Neural progenitor cell (in vitro differentiated cells): Measurements from ENCODE around the gene KLK1. TPM values are rescaled to one million over a fixed set of nuclear protein-coding genes. Genes with fewer than 3 reads are reported as not detected.

Source experiments
- DNase-seq: peaks from one replicate; pipeline ENCODE4 v3.0.0-alpha.2; 2016; ENCODE audit warnings: low spot score
- H2AFZ ChIP-seq: fragments of 200-600 bp; sonication (generic); replicated peaks from 2 replicates; pipeline ENCODE4 v1.6.1; 2016; ENCODE audit warnings: antibody characterized with exemption
- H3F3A ChIP-seq: fragments of 200-600 bp; sonication (generic); 2 replicates; pipeline ENCODE4 v1.6.1; 2016; ENCODE audit warnings: antibody characterized with exemption, low read depth
- H3K27ac ChIP-seq: fragments of 200-600 bp; sonication (generic); 2 replicates; pipeline ENCODE4 v1.5.1; 2016; ENCODE audit warnings: mild to moderate bottlenecking
- H3K27me3 ChIP-seq: fragments of 200-600 bp; sonication (generic); 2 replicates; pipeline ENCODE4 v1.6.1; 2016; ENCODE audit warnings: mild to moderate bottlenecking, moderate library complexity
- H3K36me3 ChIP-seq: fragments of 200-600 bp; sonication (generic); 2 replicates; pipeline ENCODE4 v1.5.1; 2016
- H3K4me1 ChIP-seq: fragments of 200-600 bp; sonication (generic); 2 replicates; pipeline ENCODE4 v1.6.1; 2016; ENCODE audit warnings: mixed run types
- H3K4me2 ChIP-seq: fragments of 200-600 bp; sonication (generic); 2 replicates; pipeline ENCODE4 v1.6.1; 2016
- H3K4me3 ChIP-seq: fragments of 200-600 bp; sonication (generic); 2 replicates; pipeline ENCODE4 v1.5.1; 2016
- H3K79me2 ChIP-seq: fragments of 200-600 bp; sonication (generic); 2 replicates; pipeline ENCODE4 v1.6.1; 2016; ENCODE audit warnings: low read depth
- H3K9ac ChIP-seq: fragments of 200-600 bp; sonication (generic); 2 replicates; pipeline ENCODE4 v1.6.1; 2016
- H3K9me3 ChIP-seq: fragments of 200-600 bp; sonication (generic); 2 replicates; pipeline ENCODE4 v1.5.1; 2016; ENCODE audit warnings: low read depth
- H4K20me1 ChIP-seq: fragments of 200-600 bp; sonication (generic); 2 replicates; pipeline ENCODE4 v1.6.1; 2016; ENCODE audit warnings: low read depth
- H3K27ac Mint-ChIP-seq: 3 replicates; pipeline ENCODE4 v1.8.0; 2021; ENCODE audit warnings: mixed read lengths
- H3K27me3 Mint-ChIP-seq: 2 replicates; pipeline ENCODE4 v1.8.0; 2022; ENCODE audit warnings: low read depth, mild to moderate bottlenecking, inconsistent platforms, moderate library complexity, mixed read lengths; ENCODE audit not compliant: insufficient read depth
- H3K36me3 Mint-ChIP-seq: 3 replicates; pipeline ENCODE4 v1.8.0; 2021; ENCODE audit warnings: mixed read lengths
- H3K4me1 Mint-ChIP-seq: 3 replicates; pipeline ENCODE4 v1.8.0; 2021; ENCODE audit warnings: mixed read lengths
- H3K4me3 Mint-ChIP-seq: 3 replicates; pipeline ENCODE4 v1.8.0; 2021; ENCODE audit warnings: mild to moderate bottlenecking, moderate library complexity, mixed read lengths
- H3K9me3 Mint-ChIP-seq: 3 replicates; pipeline ENCODE4 v1.8.0; 2020; ENCODE audit warnings: mixed read lengths
- EZH2 ChIP-seq: fragments of 200-600 bp; sonication (generic); IDR thresholded peaks from 2 replicates; pipeline ENCODE4 v1.6.1; 2017; ENCODE audit warnings: antibody characterized with exemption, mild to moderate bottlenecking, moderate library complexity
- EZH2phosphoT487 ChIP-seq: fragments of 200-600 bp; sonication (generic); IDR thresholded peaks from 2 replicates; pipeline ENCODE4 v1.6.1; 2017; ENCODE audit warnings: antibody characterized with exemption
- total RNA-seq: library from RNA; depleted of rRNA; stranded (reverse); fragments of >200 nt; gene quantifications from 2 replicates; pipeline ENCODE4 v1.2.3, GENCODE V29; 2015; ENCODE audit warnings: low replicate concordance
- TF ChIP-seq, protein P1 (sequence below): fragments of 200-600 bp; sonication (generic); IDR thresholded peaks from 2 replicates; pipeline ENCODE4 v1.5.1; 2017; ENCODE audit warnings: antibody characterized with exemption, mild to moderate bottlenecking

KLK1 gene
- total RNA-seq, 1 donor from 2014 or later = not detected

DNA sequence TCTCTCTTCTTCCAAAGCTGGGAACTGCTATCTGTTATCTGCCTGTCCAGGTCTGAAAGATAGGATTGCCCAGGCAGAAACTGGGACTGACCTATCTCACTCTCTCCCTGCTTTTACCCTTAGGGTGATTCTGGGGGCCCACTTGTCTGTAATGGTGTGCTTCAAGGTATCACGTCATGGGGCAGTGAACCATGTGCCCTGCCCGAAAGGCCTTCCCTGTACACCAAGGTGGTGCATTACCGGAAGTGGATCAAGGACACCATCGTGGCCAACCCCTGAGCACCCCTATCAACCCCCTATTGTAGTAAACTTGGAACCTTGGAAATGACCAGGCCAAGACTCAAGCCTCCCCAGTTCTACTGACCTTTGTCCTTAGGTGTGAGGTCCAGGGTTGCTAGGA lies 36.3 kb upstream of the KLK1 start:
- Histone ChIP-seq H3K4me1 (no peaks in the 10 kb centered on the region), H3K36me3 (no peaks in the 10 kb centered on the region), H3K9ac (no peak overlapping the region), H2AFZ (no peak overlapping the region), H3K4me3 (no peak overlapping the region), H3K27me3 (peaks cover 46% of the 10 kb centered on the region), H3K79me2 (no peaks in the 10 kb centered on the region), H3K27ac (no peak overlapping the region), H3K9me3 (no peaks in the 10 kb centered on the region), H3K4me2 (no peak overlapping the region), H4K20me1 (no peaks in the 10 kb centered on the region), H3F3A (no peaks in the 10 kb centered on the region)
- Mint-ChIP-seq H3K36me3 (no peaks in the 10 kb centered on the region), H3K9me3 (peaks cover 2% of the 10 kb centered on the region), H3K4me3 (no peak overlapping the region), H3K27me3 (peaks cover 23% of the 10 kb centered on the region), H3K4me1 (no peaks in the 10 kb centered on the region), H3K27ac (no peak overlapping the region)
- DNase-seq = no peak
- TF ChIP-seq EZH2phosphoT487 (no peak), EZH2 (no peak)
- TF ChIP-seq, protein P1, sequence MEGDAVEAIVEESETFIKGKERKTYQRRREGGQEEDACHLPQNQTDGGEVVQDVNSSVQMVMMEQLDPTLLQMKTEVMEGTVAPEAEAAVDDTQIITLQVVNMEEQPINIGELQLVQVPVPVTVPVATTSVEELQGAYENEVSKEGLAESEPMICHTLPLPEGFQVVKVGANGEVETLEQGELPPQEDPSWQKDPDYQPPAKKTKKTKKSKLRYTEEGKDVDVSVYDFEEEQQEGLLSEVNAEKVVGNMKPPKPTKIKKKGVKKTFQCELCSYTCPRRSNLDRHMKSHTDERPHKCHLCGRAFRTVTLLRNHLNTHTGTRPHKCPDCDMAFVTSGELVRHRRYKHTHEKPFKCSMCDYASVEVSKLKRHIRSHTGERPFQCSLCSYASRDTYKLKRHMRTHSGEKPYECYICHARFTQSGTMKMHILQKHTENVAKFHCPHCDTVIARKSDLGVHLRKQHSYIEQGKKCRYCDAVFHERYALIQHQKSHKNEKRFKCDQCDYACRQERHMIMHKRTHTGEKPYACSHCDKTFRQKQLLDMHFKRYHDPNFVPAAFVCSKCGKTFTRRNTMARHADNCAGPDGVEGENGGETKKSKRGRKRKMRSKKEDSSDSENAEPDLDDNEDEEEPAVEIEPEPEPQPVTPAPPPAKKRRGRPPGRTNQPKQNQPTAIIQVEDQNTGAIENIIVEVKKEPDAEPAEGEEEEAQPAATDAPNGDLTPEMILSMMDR = no peak

DNA sequence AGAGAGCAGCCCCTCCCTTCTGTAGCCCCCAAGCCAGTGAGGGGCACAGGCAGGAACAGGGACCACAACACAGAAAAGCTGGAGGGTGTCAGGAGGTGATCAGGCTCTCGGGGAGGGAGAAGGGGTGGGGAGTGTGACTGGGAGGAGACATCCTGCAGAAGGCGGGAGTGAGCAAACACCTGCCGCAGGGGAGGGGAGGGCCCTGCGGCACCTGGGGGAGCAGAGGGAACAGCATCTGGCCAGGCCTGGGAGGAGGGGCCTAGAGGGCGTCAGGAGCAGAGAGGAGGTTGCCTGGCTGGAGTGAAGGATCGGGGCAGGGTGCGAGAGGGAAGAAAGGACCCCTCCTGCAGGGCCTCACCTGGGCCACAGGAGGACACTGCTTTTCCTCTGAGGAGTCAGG lies 35.3 kb upstream of the KLK1 start:
- no peak overlapping the region for H3K4me2 ChIP-seq
- H3K36me3 ChIP-seq = no peaks in the 10 kb centered on the region
- DNase-seq = no peak
- no peaks in the 10 kb centered on the region for H4K20me1 ChIP-seq
- H2AFZ ChIP-seq = no peak overlapping the region
- no peaks in the 10 kb centered on the region for H3K4me1 ChIP-seq
- no peaks in the 10 kb centered on the region for H3F3A ChIP-seq
- peaks cover 2% of the 10 kb centered on the region for H3K9me3 Mint-ChIP-seq
- H3K9me3 ChIP-seq = no peaks in the 10 kb centered on the region
- no peaks in the 10 kb centered on the region for H3K36me3 Mint-ChIP-seq
- H3K27ac ChIP-seq = no peak overlapping the region
- TF ChIP-seq EZH2 = no peak
- TF ChIP-seq, protein P1 = no peak
- TF ChIP-seq EZH2phosphoT487 = no peak
- H3K4me3 Mint-ChIP-seq = peak overlapping the region; percentile 6
- no peak overlapping the region for H3K4me3 ChIP-seq
- no peak overlapping the region for H3K9ac ChIP-seq
- H3K27me3 ChIP-seq = peaks cover 40% of the 10 kb centered on the region
- H3K27ac Mint-ChIP-seq = no peak overlapping the region
- no peaks in the 10 kb centered on the region for H3K4me1 Mint-ChIP-seq
- H3K27me3 Mint-ChIP-seq = peaks cover 25% of the 10 kb centered on the region
- H3K79me2 ChIP-seq = no peaks in the 10 kb centered on the region

DNA sequence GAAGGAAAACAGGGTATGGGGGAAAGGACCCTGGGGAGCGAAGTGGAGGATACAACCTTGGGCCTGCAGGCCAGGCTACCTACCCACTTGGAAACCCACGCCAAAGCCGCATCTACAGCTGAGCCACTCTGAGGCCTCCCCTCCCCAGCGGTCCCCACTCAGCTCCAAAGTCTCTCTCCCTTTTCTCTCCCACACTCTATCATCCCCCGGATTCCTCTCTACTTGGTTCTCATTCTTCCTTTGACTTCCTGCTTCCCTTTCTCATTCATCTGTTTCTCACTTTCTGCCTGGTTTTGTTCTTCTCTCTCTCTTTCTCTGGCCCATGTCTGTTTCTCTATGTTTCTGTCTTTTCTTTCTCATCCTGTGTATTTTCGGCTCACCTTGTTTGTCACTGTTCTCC lies 33.8 kb upstream of the KLK1 start:
- no peak overlapping the region for H3K9ac ChIP-seq
- H3K9me3 ChIP-seq = no peaks in the 10 kb centered on the region
- no peak for DNase-seq
- Mint-ChIP-seq H3K4me3 (no peak overlapping the region), H3K36me3 (no peaks in the 10 kb centered on the region), H3K27me3 (peaks cover 21% of the 10 kb centered on the region), H3K27ac (no peak overlapping the region), H3K9me3 (peaks cover 2% of the 10 kb centered on the region), H3K4me1 (no peaks in the 10 kb centered on the region)
- TF ChIP-seq, protein P1 = no peak
- TF ChIP-seq EZH2phosphoT487 = no peak
- TF ChIP-seq EZH2 = no peak
- H3K27me3 ChIP-seq = peaks cover 37% of the 10 kb centered on the region
- no peaks in the 10 kb centered on the region for H4K20me1 ChIP-seq
- no peak overlapping the region for H3K4me2 ChIP-seq
- no peaks in the 10 kb centered on the region for H3K36me3 ChIP-seq
- H3K79me2 ChIP-seq = no peaks in the 10 kb centered on the region
- H2AFZ ChIP-seq = no peak overlapping the region
- H3K4me1 ChIP-seq = no peaks in the 10 kb centered on the region
- H3K27ac ChIP-seq = no peak overlapping the region
- H3F3A ChIP-seq = no peaks in the 10 kb centered on the region
- H3K4me3 ChIP-seq = no peak overlapping the region
